NCI-H2107 (cell line): Measurements from ENCODE around the gene NIPSNAP3A.
A peak's percentile ranks its signal among the peaks of the same experiment; 100 is the strongest.

Experiments used
- DNase-seq: peaks from one replicate; lab custom pipeline; 2025; lab: John Stamatoyannopoulos, UW

Gene NIPSNAP3A

DNA sequence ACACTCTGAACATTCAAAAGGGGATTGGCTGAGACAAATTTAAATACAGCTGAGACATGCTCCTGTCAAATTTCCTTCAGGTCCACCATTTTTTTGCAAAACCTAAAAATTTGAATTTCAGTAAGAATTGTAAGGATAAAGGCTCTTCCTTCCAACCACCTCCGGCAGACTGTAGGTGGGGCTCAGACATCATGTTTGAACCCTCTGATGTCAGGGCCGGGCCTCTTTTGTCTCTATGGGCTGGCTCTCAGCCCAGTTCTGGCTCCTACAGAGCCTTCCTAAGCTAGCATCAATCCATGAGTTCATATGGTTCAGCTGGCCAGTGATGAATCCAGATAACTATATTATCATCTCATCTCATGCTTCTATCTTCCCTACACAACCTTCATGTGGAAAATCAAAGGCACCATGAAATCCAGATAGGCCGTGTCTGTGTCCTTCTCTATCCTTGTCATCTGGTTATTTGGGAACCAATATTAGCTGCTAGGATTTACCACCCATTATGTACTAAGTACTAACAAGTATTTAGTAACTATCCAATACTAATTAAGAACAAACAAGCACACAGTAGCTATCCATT, 60.6 kb downstream of the NIPSNAP3A start:
- DNase-seq: peak; percentile 21
